T-helper 1 cell (primary cell): Measurements from ENCODE around the gene LHFPL6.

Experiments
- DNase-seq, 5 donors: peaks; one replicate each; pipeline ENCODE4 v3.0.0-alpha.2; 2012 to 2020

Gene LHFPL6

DNA sequence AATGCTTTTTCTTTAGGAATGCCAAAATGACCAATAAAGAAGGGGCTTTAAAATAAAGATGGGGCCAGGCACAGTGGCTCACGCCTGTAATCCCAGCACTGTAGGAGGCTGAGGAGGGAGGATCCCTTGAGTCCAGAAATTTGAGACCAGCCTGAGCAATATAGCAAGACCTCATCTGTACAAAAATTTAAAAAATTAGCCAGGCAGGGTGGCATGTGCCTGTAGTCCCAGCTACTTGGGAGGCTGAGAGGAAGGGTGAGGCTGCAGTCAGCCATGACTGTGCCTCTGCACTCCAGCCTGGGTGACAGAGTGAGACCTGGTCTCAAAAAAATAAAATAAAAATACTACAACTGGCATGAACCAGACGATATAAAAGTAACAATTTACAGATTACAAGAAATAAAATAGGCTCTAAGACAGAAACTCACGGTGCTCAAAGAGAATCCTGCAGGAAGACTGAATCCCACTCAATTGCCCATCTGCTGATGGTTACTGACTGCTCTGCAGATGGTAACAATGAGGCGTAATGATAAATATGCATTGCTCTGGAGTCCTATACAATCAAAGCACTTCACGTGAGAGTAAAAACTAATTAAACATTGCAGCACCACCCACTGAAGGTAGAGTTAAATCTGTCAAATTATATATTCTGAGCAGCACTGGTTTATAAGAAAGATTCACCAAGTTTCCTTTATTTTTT, 93.2 kb downstream of the LHFPL6 start:
- DNase-seq = no peak

DNA sequence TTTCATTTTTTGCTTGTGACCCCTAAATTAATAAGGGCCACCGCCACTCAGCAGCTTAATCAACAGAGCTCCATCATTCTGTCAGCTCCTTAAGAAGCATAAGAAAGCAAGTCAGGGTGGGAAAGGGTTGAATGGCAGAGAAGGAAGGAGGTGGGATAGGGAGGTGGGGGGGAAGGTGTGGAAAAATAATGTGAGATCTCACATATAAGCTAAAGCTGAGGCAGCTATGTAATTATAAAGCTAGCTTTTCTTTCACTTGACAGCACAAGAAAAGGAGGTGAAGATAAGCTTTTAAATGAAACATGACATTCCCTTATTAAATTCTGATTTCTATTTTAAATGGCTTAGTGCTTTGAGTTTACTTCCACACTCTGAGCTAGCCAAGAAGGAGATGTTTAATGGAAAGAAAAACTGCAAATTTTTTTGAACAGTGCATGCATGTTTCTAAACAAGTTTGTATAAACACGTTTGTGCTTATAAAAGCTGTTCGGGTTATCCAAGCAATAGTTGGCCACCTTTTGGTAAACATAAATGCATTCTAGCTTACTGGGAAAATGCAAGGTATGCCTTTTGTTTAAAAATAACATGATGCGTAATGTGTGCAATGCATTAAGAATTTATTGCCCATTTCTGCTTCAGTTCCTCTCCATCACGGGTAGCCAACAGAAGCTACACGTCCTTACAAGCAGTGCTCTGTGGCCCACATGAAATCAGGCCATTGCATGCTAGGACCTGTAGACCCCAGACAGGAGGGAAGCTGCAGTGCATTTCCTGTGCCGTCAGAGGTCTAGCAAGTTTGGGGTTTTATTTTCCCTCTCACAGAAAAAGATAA, 96.2 kb downstream of the LHFPL6 start:
- DNase-seq = no peak

GRCh38 chr13:39505151-39505550, 97.8 kb downstream of the LHFPL6 start:
- no peak for DNase-seq

DNA sequence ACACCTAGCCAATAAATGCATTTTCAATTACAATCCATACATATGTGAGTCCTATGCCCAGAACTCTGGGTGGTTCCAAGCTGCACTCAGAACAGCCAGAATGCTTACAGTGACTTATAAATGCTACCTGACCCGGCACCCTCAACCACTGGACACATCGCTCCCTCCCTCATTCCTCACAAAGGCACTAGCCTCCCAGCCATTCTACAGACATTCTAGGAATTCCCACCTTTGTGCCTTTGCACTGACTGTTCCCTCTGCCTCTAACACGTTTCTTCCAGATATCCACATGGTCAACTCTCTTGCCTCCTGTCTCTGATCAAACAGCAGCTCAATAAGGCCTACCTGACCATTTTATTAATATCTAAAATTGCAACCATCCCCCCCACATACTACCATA, 99.9 kb downstream of the LHFPL6 start:
- no peak for DNase-seq

DNA sequence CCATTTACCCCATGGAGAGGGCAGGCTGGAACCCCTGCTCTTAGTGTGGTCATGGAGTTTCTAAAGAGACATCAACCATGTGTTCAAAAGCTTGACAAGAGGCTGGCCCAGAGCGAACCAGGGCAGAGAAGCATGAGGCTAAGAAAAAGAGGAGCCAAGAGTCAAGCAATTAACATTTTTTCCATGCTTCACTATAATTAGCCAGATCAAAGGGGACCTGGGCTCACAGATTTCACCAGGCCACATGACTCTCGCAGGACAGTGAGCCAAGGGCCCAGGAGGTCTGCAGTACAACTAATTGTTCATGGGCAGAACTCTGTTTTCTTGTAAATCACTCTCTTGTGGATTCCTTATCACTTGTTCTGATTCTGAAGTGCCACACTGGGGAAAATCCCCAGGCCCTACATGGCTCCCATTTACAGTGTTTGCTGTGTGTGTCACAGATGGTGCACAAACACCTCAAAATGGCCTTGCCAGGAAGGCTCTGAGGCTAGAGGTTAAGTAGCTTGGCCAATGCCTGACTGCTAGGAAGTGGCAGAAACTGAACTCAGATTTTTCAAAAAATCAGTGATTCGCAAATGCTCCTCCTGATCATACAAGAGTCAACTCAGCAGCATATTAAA, 101.2 kb downstream of the LHFPL6 start:
- DNase-seq = no peak

- no peak for DNase-seq
Measured at GRCh38 chr13:39499604-39500003, 103.4 kb downstream of the LHFPL6 start.

DNA sequence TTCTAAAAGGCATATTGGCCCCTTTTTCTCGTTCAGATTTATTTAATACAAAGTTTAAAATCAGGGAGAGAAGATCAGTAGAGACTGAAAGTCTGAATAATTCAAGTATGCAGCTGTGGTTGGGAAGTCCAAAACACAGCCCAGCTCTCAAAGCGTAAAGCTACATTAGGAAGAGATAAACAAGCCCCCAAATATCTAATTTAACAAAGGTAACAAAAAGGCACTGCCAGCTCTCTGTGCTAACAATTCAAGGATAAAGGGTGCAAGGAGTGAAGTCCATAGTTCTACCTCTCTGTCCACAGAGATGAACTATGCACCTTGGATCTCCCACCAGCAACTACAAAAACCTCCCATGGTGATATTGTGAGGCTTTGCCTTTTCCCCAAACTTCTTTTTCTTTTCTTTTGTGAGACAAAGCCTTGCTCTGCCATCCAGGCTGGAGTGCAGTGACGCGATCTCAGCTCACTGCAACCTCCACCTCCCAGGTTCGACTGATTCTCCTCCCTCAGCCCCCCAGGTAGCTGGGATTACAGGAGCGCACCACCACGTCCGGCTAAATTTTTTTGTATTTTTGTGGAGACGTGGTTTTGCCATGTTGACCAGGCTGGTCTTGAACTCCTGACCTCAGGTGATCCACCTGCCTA, 104.4 kb downstream of the LHFPL6 start:
- DNase-seq = no peak

DNA sequence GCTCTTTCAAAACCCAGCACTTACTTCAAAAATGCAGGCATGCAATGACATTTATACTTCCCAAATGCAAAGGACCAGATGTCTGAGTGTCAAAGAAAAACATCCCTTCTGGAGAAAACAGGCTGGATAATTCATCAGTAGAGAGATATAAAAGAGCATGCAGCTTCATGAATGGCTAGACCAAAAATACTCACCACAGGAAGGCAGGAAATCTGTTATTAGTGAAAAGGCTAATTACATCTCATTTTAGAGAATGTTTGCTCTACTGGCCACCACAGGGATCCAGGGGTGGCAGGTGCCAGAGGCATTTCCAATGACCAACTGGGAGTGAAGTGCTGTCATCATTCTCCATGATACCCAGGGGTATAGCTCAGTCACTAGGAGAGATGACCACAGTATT, 106.5 kb downstream of the LHFPL6 start:
- DNase-seq = no peak

GRCh38 chr13:39494633-39495032, 108.4 kb downstream of the LHFPL6 start:
- no peak for DNase-seq

- DNase-seq = no peak
Measured at GRCh38 chr13:39494006-39494405, 109.0 kb downstream of the LHFPL6 start.

DNA sequence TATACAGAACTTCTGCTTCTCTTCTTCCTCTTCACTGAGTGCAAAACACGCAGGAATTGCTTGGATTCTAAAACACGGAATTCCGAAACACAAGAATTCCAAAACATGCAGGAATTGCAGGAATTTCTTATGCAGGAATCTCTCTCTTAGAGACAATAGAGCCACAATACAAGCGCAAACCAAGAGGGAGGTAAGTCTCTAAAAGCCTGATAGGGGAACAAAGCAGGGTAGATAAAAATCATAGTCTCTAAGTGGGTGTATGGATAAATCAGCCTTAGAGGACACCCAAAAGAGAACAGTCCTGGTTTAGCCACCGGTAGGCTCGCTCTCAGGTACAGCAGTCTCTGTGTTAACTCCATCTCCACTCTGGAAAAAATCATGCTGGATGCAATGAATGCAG, 112.9 kb downstream of the LHFPL6 start:
- no peak for DNase-seq

DNA sequence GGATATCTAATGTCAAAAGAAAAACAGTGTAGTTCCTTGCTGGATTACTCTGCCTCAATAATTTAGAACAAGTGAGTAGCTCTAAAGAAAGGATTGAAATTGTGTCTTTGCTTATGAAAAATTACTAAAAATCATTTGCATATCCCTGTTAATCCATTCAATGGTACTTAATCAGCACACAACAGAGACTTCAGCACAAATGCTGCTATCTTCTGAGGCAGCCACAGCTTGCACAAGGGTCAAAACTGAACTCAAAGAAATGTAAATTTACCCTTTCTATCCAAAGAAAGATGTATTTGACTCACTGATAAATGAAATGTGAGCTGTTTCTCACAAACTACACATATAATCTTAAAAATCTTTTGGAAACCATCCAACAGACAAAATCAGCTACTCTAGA, 116.2 kb downstream of the LHFPL6 start:
- no peak for DNase-seq

GRCh38 chr13:39485314-39485700, 117.7 kb downstream of the LHFPL6 start:
- DNase-seq = no peak

DNA sequence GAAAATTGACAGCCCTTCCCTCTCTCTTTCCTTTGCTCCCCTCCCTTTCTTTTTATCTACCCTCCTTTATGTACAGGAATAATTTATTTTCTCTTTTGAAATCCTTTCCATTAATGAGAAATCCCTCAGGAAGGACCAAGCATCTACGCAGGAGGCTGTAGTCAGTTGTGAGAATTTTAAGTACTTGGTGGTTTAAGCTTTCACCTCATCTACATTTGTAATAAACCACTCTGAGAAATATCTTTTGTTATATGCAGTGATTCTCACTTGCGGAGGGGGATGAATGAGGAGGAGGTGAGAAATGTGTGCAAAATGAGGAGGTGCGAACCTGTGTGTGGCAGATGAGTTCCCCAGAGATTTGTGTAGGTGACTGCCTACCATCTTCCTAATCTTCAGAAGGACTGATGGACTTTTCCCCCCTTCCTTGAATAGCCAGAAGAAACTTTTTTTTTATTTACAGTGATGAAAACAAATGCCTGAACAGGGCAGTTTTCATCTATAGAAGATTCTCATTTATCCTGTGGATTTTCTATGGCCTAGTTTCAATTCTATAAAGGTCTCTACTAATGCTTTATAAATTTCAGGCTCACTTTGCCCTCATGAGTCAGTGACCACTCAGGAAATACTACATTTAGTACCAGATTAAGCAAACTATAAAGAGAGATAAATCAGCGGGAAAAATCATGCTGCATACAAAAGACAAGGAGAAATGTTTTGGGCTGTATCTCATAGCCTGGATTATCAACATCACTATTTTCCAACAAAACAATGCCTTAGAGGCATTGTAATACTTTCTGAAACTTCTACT, 118.3 kb downstream of the LHFPL6 start:
- DNase-seq = no peak

- no peak for DNase-seq
Measured at GRCh38 chr13:39483326-39483725, 119.7 kb downstream of the LHFPL6 start.

- DNase-seq = no peak
Measured at GRCh38 chr13:39481491-39481890, 121.5 kb downstream of the LHFPL6 start.

DNA sequence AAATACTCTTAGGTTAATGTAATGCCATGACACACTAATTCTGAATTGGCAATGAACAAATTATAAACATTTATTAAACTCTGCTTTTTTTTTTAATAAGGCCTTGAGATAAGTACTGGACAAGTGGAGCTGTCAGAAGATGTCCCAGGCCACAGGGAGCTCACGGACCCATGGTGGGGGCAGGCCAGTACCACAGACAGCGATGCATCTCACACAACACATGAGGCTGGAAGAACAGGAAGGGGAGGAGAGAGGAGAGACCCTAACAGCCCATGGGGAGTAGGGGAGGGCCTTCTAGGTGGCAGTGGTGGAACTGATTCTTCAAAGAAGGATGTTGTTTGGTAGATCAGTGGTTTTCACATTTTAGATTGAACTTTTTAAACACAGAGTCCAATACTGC, 128.4 kb downstream of the LHFPL6 start:
- DNase-seq = no peak

- DNase-seq = no peak
Measured at GRCh38 chr13:39469676-39470075, 133.3 kb downstream of the LHFPL6 start.

DNA sequence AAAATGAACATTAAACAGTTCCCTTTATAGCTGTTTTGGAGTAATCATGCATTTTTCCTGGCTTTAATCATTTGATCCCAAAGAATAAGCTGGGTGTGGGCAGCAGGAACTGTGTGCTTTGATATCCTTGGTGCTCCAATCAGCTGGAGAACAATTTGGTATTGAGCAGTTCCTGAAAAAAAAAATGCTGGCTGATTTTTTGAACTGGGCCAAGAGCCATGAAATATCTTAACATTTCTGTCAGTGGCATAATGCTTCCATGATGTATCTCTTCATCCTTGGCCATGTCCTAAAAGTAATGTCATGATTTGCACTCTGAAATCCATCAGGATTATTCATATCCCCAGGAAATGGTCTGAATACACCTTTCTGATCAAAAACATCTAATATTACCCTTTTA, 134.7 kb downstream of the LHFPL6 start:
- no peak for DNase-seq

DNA sequence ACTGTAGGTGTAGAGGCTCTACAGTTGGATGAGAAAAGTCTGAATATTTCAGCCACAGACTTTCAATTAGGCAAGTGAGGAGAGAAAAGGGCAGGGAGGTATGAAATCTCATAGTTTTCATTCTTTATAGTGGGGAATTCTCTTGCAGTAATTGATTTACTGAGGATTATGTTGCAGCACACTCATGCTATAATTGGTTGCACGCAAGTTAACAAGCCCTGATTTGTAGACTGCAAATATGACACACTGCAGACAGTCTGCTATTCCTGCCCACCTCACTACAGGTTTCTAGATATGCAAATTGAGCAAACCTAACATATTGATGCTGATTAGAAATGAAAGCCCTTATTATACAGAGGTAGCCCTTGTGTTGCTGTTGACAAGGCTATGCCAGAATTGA, 139.4 kb downstream of the LHFPL6 start:
- DNase-seq = no peak

DNA sequence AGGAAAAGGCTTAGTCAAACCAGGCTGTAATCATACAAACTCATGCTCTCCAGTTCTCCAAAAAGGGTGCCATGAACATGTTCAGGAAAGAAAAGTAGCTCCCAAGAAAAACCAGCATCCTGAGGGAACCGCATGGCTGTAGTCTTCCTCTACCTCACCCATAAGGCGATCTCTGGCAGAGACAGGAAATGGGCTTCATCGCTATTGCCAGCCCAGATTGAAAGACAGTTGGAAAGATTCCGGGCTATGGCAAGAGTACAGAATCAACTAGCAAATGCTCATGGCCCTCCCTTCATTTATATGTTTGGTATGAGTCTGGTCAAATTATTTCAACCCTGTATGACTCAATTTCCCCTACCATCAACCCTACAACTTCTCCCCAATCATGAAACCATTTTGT, 140.1 kb downstream of the LHFPL6 start:
- no peak for DNase-seq

GRCh38 chr13:39462428-39462827, 140.6 kb downstream of the LHFPL6 start:
- no peak for DNase-seq
